Measurements from ENCODE around the gene IPMK.

GRCh38 chr10:58262766-58263165 lies 4.9 kb downstream of the IPMK start:
- no peak for TF ChIP-seq CTCF (IDR thresholded peaks at IDR 0.05; ENCODE audit: low read depth, low read length, poor library complexity, severe bottlenecking)
- no peak for TF ChIP-seq EZH2phosphoT487 (IDR thresholded peaks at IDR 0.05; ENCODE audit: borderline replicate concordance, low read length)

Measured in DOHH2 (cell line).